Measurements from ENCODE around the gene NCAPH2. TPM values are rescaled to one million over a fixed set of nuclear protein-coding genes. Genes with fewer than 3 reads are reported as not detected.
A peak's percentile ranks its signal among the peaks of the same experiment; 100 is the strongest.

The NCAPH2 gene
- total and polyA plus RNA-seq, 2 of the 13 experiments (the other 11 are each of a cell fraction or from before 2014, with no cell fraction given): 28.1 to 64.4 TPM

DNA sequence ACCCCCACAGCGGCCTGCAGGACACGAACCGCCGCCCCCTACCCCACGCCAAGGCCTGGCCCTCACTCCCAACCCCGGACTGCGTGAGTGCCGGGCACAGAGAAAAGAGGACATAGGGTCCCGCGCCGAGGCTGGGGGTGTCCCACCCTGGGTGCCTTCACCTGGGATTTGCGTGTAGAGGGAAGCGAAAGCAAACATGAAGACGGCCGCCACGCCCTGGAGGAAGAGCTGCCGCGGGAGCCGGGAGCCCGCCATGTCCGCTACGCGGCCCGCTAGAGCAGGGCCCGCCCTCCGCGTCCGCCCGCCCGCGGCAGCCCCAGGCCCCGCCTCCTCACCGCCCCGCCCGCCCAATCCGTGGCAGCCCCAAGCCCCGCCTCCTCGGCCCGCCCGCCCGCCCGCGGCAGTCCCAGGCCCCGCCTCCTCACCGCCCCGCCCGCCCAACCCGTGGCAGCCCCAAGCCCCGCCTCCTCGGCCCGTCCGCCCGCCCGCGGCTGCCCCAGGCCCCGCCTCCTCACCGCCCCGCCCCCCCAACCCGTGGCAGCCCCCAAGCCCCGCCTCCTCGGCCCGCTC is 518 bp upstream of the NCAPH2 start, which contains the start of gene LMF2 (continued):
- TF ChIP-seq, protein P1, sequence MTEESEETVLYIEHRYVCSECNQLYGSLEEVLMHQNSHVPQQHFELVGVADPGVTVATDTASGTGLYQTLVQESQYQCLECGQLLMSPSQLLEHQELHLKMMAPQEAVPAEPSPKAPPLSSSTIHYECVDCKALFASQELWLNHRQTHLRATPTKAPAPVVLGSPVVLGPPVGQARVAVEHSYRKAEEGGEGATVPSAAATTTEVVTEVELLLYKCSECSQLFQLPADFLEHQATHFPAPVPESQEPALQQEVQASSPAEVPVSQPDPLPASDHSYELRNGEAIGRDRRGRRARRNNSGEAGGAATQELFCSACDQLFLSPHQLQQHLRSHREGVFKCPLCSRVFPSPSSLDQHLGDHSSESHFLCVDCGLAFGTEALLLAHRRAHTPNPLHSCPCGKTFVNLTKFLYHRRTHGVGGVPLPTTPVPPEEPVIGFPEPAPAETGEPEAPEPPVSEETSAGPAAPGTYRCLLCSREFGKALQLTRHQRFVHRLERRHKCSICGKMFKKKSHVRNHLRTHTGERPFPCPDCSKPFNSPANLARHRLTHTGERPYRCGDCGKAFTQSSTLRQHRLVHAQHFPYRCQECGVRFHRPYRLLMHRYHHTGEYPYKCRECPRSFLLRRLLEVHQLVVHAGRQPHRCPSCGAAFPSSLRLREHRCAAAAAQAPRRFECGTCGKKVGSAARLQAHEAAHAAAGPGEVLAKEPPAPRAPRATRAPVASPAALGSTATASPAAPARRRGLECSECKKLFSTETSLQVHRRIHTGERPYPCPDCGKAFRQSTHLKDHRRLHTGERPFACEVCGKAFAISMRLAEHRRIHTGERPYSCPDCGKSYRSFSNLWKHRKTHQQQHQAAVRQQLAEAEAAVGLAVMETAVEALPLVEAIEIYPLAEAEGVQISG (CRISPR knock-in tag; IDR thresholded peaks at IDR 0.05): no peak
- TF ChIP-seq GLI4 (CRISPR knock-in tag; IDR thresholded peaks at IDR 0.05; ENCODE audit: borderline replicate concordance) (no peak), ZNF709 (CRISPR knock-in tag; IDR thresholded peaks at IDR 0.05) (peak; percentile 67), SP4 (CRISPR knock-in tag; IDR thresholded peaks at IDR 0.05) (peak; percentile 59; the same call in 1 of the 2 replicates), NFYB (CRISPR knock-in tag; IDR thresholded peaks at IDR 0.05) (0 out of 2 replicates have a peak, but pooled peaks have one; percentile 17), POLR2AphosphoS5 (IDR thresholded peaks at IDR 0.05; ENCODE audit: low read depth, low read length) (peak; percentile 52), RFX3 (CRISPR knock-in tag; IDR thresholded peaks at IDR 0.05) (no peak), PHF20 (CRISPR knock-in tag; IDR thresholded peaks at IDR 0.05) (0 out of 2 replicates have a peak, but pooled peaks have one; percentile 45), ZFY (CRISPR knock-in tag; IDR thresholded peaks at IDR 0.05) (peak; percentile 84), NR2F2 (IDR thresholded peaks at IDR 0.05; ENCODE audit: borderline replicate concordance, low read depth) (no peak), SIN3A (IDR thresholded peaks at IDR 0.05; ENCODE audit: borderline replicate concordance, low read depth, low read length) (peak; percentile 89; the same call in 1 of the 2 replicates), MIXL1 (CRISPR knock-in tag; IDR thresholded peaks at IDR 0.05) (no peak), ZNF773 (CRISPR knock-in tag; IDR thresholded peaks at IDR 0.05; ENCODE audit: borderline replicate concordance) (no peak), ZSCAN29 (CRISPR knock-in tag; conservative IDR thresholded peaks at IDR 0.05) (no peak), ZNF3 (CRISPR knock-in tag; IDR thresholded peaks at IDR 0.05) (no peak), NFKB2 (CRISPR knock-in tag; IDR thresholded peaks at IDR 0.05; ENCODE audit: borderline replicate concordance) (peak; percentile 84), ELF1 (CRISPR knock-in tag; IDR thresholded peaks at IDR 0.05) (0 out of 2 replicates have a peak, but pooled peaks have one; percentile 12), POLR2A (IDR thresholded peaks at IDR 0.05; ENCODE audit: insufficient read depth in 1 of 2, low read depth in 2 of 2, low read length in 2 of 2) (peak; percentile 34 to 82; a peak in 3 of 4 replicates), NFYC (CRISPR knock-in tag; IDR thresholded peaks at IDR 0.05) (no peak), ZFP37 (CRISPR knock-in tag; IDR thresholded peaks at IDR 0.05; ENCODE audit: borderline replicate concordance) (no peak), RFXANK (CRISPR knock-in tag; IDR thresholded peaks at IDR 0.05) (no peak), HMG20A (CRISPR knock-in tag; IDR thresholded peaks at IDR 0.05; ENCODE audit: borderline replicate concordance) (no peak), TSC22D2 (CRISPR knock-in tag; IDR thresholded peaks at IDR 0.05; ENCODE audit: borderline replicate concordance) (0 out of 2 replicates have a peak, but pooled peaks have one; percentile 51), ZNF256 (CRISPR knock-in tag; conservative IDR thresholded peaks at IDR 0.05) (no peak)
- TF ChIP-seq, protein P2, sequence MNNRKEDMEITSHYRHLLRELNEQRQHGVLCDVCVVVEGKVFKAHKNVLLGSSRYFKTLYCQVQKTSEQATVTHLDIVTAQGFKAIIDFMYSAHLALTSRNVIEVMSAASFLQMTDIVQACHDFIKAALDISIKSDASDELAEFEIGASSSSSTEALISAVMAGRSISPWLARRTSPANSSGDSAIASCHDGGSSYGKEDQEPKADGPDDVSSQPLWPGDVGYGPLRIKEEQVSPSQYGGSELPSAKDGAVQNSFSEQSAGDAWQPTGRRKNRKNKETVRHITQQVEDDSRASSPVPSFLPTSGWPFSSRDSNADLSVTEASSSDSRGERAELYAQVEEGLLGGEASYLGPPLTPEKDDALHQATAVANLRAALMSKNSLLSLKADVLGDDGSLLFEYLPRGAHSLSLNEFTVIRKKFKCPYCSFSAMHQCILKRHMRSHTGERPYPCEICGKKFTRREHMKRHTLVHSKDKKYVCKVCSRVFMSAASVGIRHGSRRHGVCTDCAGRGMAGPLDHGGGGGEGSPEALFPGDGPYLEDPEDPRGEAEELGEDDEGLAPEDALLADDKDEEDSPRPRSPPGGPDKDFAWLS (CRISPR knock-in tag; IDR thresholded peaks at IDR 0.05; ENCODE audit: borderline replicate concordance): no peak
- TF ChIP-seq, protein P3, sequence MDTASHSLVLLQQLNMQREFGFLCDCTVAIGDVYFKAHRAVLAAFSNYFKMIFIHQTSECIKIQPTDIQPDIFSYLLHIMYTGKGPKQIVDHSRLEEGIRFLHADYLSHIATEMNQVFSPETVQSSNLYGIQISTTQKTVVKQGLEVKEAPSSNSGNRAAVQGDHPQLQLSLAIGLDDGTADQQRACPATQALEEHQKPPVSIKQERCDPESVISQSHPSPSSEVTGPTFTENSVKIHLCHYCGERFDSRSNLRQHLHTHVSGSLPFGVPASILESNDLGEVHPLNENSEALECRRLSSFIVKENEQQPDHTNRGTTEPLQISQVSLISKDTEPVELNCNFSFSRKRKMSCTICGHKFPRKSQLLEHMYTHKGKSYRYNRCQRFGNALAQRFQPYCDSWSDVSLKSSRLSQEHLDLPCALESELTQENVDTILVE (CRISPR knock-in tag; IDR thresholded peaks at IDR 0.05): peak; percentile 49; the same call in 1 of the 2 replicates

Data from HepG2 (cell line).